T47D (cell line): ENCODE measurements around the gene ERGIC3.
A peak's percentile ranks its signal among the peaks of the same experiment; 100 is the strongest.

Experiments
- DNase-seq, 2 experiments: peaks; one replicate each; pipeline versions ENCODE4 v3.0.0 to v3.0.0-alpha.2; 2011 to 2012; ENCODE audit warnings: low read depth in 1 of 2, low spot score in 1 of 2
- JUND ChIP-seq: IDR thresholded peaks from 2 replicates; pipeline ENCODE4 v1.6.1; 2012; ENCODE audit warnings: low read depth
- in situ Hi-C: cut with HindIII; loops from 2 replicates; pipeline ENCODE4 v1.10.0; 2016; ENCODE audit warnings: low sequenced_read_pairs, low pct_unique_long_range_greater_than_20kb

The ERGIC3 gene

DNA sequence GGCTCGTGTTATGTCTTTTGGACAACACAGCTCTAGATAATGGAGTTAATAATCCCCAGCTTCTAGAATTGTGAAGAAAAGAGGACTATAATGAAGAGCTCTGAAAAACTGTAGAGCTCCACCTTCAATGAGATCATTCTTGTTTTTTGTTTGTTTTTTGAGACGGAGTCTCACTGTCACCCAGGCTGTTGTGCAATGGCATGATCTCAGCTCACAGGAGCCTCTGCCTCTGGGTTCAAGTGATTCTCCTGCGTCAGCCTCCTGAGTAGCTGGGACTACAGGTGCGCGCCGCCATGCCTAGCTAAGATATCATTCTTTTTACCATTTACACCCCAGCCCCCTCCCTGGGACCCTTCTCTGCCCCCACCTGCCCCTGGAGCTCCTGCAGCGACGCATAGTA, 36.6 kb downstream of the ERGIC3 start:
- in situ Hi-C loops, result no loop called here
- no peak for TF ChIP-seq JUND
- DNase-seq, result peak in 1 of 2 experiments; percentile 63

DNA sequence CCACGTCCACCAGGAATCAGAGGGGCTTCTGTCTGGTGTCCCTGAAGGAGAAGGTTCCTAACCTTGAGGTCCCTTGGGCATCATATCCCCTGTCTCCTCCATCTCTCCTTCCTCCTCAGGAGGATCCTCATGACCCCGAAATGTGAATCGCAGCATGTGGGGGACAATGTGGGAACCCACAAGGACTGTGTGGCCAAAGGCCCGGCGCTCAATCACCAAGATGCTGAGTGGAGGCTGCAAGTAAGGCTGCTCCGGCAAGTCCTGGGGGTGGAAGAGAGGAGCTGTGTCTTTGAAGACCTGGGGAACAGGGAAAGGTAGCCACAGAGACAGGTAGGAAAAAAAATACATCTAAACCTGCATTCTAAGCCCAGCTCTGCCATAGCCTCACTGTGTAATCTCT, 37.3 kb downstream of the ERGIC3 start:
- in situ Hi-C loops, result no loop called here
- no peak for TF ChIP-seq JUND
- DNase-seq, result no peak

- in situ Hi-C loops, result no loop called here
- TF ChIP-seq JUND, result no peak
- DNase-seq, result no peak
These were observed 40.3 kb downstream of the ERGIC3 start for GRCh38 chr20:35582131-35582530.

- no peak for TF ChIP-seq JUND
- in situ Hi-C loops, result no loop called here
- DNase-seq, result no peak
These were observed 41.0 kb downstream of the ERGIC3 start for GRCh38 chr20:35582741-35583404.

GRCh38 chr20:35583636-35584560, 42.0 kb downstream of the ERGIC3 start:
- DNase-seq, result no peak
- in situ Hi-C loops, result no loop called here
- no peak for TF ChIP-seq JUND

DNA sequence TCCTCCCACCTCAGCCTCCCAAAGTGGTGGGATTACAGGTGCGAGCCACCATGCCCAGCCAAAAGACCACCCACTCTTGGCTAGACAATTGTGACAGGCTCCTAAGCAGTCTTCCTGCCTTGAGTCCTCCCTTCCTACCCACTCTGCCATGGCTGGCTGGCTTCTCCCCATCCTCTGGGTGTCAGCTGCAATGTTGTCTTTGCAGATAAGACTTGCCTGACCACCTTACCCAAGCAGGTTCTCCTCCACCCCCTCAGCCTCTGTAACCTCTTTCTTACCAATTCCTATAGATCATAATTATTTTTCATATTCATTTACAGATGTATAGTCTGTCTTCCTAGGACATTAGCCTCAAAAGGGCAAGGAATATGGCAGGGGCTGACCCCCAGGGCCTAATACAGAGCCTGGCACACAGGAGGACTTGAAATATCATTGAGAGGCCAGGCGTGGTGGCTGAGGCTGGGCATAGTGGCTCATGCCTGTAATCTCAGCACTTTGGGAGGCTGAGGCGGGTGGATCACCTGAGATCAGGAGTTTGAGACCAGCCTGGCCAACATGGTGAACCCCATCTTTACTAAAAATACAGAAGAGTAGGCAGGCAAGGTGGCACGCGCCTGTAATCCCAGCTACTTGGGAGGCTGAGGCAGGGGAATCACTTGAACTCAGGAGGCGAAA, 45.0 kb downstream of the ERGIC3 start:
- TF ChIP-seq JUND, result no peak
- DNase-seq, result no peak
- in situ Hi-C loops, result no loop called here

DNA sequence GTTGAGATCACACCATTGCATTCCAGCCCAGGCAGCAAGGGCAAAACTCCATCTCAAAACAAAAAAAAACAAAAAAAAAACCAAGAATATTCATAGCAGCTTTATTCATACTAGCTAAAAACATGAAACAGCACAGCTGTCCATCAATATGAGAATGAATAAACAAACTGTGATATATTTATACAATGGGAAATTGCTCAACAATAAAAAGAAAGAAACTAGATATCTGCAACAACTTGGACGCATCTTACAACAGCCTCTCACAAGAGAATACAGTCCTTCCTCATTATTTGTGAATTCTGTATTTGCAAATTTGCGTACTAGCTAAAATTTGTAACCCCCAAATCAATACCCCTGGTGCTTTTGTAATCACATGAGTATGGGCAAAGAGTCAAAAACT, 45.6 kb downstream of the ERGIC3 start:
- DNase-seq, result no peak
- no peak for TF ChIP-seq JUND
- in situ Hi-C loops, result no loop called here

DNA sequence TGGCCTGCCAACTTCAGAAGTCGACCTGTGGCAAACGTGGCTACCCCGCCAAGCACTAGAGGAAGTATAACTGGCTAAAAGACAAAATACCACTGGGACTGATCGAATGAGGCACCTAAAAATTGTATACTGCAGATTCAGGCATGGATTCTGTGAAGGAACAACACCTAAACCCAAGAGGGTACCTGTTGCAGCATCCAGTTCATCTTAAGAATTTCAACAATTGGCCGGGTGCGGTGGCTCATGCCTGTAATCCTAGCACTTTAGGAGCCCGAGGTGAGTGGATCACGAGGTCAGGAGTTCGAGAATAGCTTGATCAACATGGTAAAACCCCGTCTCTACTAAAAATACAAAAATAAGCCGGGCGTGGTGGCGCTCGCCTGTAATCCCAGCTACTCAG, 46.5 kb downstream of the ERGIC3 start:
- DNase-seq, result no peak
- no peak for TF ChIP-seq JUND
- in situ Hi-C loops, result no loop called here

DNA sequence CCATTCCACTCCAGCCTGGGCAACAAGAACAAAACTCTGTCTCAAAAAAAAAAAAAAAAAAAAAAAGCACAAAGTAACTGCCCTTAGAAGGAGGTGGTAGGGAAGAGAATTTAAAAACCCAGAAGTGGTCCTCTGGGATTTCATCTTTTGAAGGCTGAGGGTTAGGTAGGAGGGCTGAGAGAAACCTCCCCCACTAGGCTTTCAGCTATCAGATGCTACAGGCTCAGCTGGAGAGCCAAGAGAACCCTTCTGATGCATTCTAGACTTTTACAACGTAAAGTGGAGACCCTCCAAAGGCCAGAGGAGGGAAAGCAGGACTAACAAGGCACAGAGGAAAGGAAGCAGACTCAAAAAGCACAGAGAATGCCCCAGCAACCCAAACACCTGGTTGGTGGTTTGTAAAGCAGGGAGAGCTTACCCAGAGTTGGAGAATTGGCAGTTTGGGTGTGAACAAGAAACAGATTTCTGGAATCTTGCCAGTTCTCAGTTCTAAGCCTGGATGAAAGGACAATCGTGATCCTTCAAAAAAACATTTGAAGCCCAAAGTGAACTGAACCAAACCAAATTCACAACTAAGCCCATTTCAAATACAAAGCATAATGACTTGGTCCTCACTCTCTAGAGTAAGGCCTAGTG, 50.6 kb downstream of the ERGIC3 start:
- in situ Hi-C loops, result no loop called here
- TF ChIP-seq JUND, result no peak
- no peak for DNase-seq

DNA sequence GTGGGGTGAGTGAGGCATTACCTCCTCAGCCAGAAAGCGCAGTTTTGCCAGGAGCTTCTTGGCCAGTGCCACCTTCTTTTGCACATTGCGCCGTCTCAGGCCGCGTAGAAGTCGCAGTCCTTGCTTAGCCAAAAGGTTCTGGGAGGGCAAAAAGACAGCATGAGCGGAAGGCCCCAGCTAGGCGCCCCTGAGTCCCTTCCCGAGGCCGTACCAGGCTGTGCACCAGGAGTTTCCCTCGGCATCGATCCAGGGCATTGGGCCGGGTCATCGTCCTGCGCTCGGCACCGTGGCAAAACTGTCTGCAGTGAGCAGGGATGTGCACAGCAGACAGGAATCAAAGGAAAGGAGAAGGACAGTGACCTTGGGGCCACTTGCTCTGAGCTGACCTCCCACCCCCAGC, 53.6 kb downstream of the ERGIC3 start:
- no peak for TF ChIP-seq JUND
- in situ Hi-C loops, result no loop called here
- no peak for DNase-seq

DNA sequence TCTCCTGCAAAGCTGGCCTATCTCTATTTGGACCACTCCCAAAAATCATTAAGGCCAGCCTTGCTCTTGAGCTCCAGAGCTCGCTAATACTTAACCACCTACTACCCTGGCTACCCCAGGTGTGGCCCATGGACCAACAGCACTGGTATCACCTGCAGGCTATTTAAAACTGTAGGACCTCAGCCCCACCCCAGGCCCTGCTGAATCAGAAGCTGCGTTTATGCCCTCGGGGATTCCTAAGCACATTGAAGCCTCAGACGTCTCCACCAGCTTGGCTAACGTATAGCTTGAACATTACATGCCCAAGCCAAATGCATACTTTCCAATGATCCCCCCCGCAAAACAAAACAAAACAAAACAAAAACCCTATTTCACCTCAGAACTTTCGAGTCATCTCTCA, 54.0 kb downstream of the ERGIC3 start:
- in situ Hi-C loops, result no loop called here
- TF ChIP-seq JUND, result no peak
- no peak for DNase-seq

DNA sequence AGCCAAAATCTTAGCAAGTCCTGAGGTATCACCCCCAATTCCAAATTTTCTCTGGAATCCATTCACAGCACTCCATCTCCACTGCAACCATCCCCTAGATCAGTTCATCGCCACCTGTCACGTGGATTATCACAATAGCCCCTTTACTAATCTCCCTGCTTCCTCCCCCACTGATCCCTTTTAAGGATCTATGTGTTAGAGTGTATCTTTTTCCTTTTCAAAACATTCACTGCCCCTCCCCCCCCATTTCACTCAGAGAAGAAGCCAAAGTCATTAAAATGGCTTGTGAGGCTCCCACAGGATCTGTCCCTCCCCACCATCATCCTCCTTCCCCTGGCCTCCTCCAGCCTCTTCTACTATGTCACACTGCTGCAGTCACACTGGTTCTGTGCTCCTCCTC, 55.3 kb downstream of the ERGIC3 start:
- in situ Hi-C loops, result no loop called here
- DNase-seq, result no peak
- no peak for TF ChIP-seq JUND
